Fibroblast of pulmonary artery (primary cell): ENCODE measurements around the gene QRFP.

Source experiments
- DNase-seq: peaks from one replicate; pipeline ENCODE4 v3.0.0-alpha.2; 2010; ENCODE audit warnings: low read depth
- H3K4me3 ChIP-seq: replicated peaks from 2 replicates; pipeline ENCODE4 v1.5.1; 2011; ENCODE audit warnings: low read depth, mild to moderate bottlenecking, control low read depth, low read length, moderate library complexity
- CTCF ChIP-seq: IDR thresholded peaks from 2 replicates; pipeline ENCODE4 v1.5.1; 2011; ENCODE audit warnings: mild to moderate bottlenecking, control low read depth, low read length, inconsistent platforms; ENCODE audit errors: missing control alignments

Gene QRFP

GRCh38 chr9:130884111-130884531 lies 12.5 kb downstream of the QRFP start:
- TF ChIP-seq CTCF, result no peak
- no peak overlapping the region for H3K4me3 ChIP-seq
- DNase-seq, result no peak

- H3K4me3 ChIP-seq, result no peak overlapping the region
- TF ChIP-seq CTCF, result no peak
- DNase-seq, result no peak
Measured at GRCh38 chr9:130883479-130883878, 13.1 kb downstream of the QRFP start.

GRCh38 chr9:130882696-130883225 lies 13.9 kb downstream of the QRFP start:
- no peak for DNase-seq
- no peak for TF ChIP-seq CTCF

GRCh38 chr9:130881516-130881915 lies 15.1 kb downstream of the QRFP start:
- TF ChIP-seq CTCF, result no peak
- no peak for DNase-seq

More at GRCh38 chr9:130882696-130883225, 13.9 kb downstream of the QRFP start:
- H3K4me3 ChIP-seq, result no peak overlapping the region

GRCh38 chr9:130880599-130881220 lies 15.9 kb downstream of the QRFP start:
- TF ChIP-seq CTCF, result no peak
- no peak overlapping the region for H3K4me3 ChIP-seq
- DNase-seq, result no peak

More at GRCh38 chr9:130881516-130881915, 15.1 kb downstream of the QRFP start:
- no peak overlapping the region for H3K4me3 ChIP-seq

- no peak for DNase-seq
- no peak overlapping the region for H3K4me3 ChIP-seq
- no peak for TF ChIP-seq CTCF
Measured at GRCh38 chr9:130879863-130880411, 16.7 kb downstream of the QRFP start.
